ENCODE measurements around the gene TXNIP. TPM values are rescaled to one million over a fixed set of nuclear protein-coding genes. Genes with fewer than 3 reads are reported as not detected.

Gene TXNIP
- polyA plus RNA-seq, 1 donor (not counting 4 experiments of a cell fraction or from before 2014, with no cell fraction given): 159 TPM

DNA sequence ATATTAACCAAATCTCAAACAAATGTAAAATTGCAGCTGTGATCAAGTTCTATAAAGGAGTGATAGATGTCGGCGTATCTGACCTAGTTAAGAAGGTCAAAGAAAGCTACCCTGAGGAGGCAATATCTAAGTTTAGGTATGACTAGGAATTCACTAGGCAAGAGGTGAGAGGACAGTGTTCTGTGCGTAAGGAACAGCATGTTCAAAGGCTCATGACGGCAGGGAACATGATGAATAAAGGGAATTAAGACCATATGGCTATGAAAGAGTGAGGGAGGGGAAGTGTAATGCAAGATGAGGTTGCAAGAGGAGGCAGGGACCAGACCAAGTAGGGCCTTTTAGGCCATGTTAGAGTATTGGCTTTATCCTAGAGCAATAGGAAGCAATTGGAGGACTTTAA is 47.2 kb downstream of the TXNIP start:
- no peak for FAIRE-seq
- Histone ChIP-seq H3K9me3 (ENCODE audit: control insufficient read depth, low read depth, low read length) (no peaks in the 10 kb centered on the region), H3K79me2 (ENCODE audit: control insufficient read depth, insufficient read depth, low read length) (peaks cover 2% of the 10 kb centered on the region)

DNA sequence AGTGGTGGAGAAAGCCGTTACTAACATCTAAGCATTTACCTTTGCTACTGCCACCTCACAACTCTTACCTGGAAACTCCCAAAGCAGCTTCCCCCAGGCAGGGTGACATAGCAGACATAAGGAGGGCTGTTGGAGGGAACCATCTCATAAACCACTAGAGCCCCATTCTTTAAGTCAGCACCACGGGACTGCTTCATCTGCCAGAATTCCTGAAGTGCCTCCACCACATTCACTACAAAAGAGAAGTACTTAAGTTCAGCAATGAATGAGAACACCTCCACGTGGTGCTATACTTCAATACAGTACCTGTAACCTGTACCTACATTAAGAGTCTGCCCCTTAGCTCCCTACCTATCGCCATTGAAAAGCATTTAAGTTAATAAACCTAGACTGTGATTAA is 48.8 kb downstream of the TXNIP start:
- Histone ChIP-seq H3K9me3 (ENCODE audit: control insufficient read depth, low read depth, low read length) (no peaks in the 10 kb centered on the region), H3K27me3 (ENCODE audit: control insufficient read depth, extremely low read depth, insufficient read depth, low read length) (no peaks in the 10 kb centered on the region), H3K4me1 (ENCODE audit: control insufficient read depth, extremely low read depth, insufficient read depth, low read length) (no peaks in the 10 kb centered on the region), H2AFZ (ENCODE audit: control insufficient read depth, low read length) (no peak overlapping the region), H3K9ac (ENCODE audit: control insufficient read depth, extremely low read depth, insufficient read depth, low read length) (no peak overlapping the region), H3K36me3 (ENCODE audit: control insufficient read depth in 2 of 2, extremely low read depth in 1 of 2, insufficient read depth in 2 of 2, low read length in 2 of 2) (no peaks in the 10 kb centered on the region), H4K20me1 (ENCODE audit: control insufficient read depth, extremely low read depth, insufficient read depth, low read length) (no peaks in the 10 kb centered on the region), H3K79me2 (ENCODE audit: control insufficient read depth, insufficient read depth, low read length) (no peaks in the 10 kb centered on the region), H3K4me2 (ENCODE audit: control insufficient read depth, extremely low read depth, insufficient read depth, low read depth, low read length) (no peak overlapping the region), H3K4me3 (ENCODE audit: control insufficient read depth in 2 of 3, extremely low read depth in 1 of 3, insufficient read depth in 2 of 3, low read depth in 1 of 3, low read length in 3 of 3) (no peak overlapping the region), H3K27ac (ENCODE audit: control insufficient read depth, insufficient read depth, low read length) (no peak overlapping the region), H3K9me1 (ENCODE audit: control insufficient read depth, extremely low read depth, insufficient read depth, low read length) (no peaks in the 10 kb centered on the region)
- FAIRE-seq (no peak), DNase-seq (ENCODE audit: low read depth, low spot score) (no peak)
- dilution Hi-C loops (cut with MboI; ENCODE audit: extremely low pct_ligation_motif_present, low sequenced_read_pairs): no loop called here
- TF ChIP-seq EZH2 (IDR thresholded peaks at IDR 0.05; ENCODE audit: low read length): no peak
- TF ChIP-seq, protein P1, sequence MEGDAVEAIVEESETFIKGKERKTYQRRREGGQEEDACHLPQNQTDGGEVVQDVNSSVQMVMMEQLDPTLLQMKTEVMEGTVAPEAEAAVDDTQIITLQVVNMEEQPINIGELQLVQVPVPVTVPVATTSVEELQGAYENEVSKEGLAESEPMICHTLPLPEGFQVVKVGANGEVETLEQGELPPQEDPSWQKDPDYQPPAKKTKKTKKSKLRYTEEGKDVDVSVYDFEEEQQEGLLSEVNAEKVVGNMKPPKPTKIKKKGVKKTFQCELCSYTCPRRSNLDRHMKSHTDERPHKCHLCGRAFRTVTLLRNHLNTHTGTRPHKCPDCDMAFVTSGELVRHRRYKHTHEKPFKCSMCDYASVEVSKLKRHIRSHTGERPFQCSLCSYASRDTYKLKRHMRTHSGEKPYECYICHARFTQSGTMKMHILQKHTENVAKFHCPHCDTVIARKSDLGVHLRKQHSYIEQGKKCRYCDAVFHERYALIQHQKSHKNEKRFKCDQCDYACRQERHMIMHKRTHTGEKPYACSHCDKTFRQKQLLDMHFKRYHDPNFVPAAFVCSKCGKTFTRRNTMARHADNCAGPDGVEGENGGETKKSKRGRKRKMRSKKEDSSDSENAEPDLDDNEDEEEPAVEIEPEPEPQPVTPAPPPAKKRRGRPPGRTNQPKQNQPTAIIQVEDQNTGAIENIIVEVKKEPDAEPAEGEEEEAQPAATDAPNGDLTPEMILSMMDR (optimal IDR thresholded peaks at IDR 0.05 in 1 of 3, IDR thresholded peaks at IDR 0.05 in 1 of 3, conservative IDR thresholded peaks at IDR 0.05 in 1 of 3; ENCODE audit: extremely low read depth in 1 of 3, insufficient read depth in 2 of 3, low read length in 3 of 3): no peak

More for the DNA sequence above, 47.2 kb downstream of the TXNIP start:
- no peaks in the 10 kb centered on the region for H3K36me3 ChIP-seq (ENCODE audit: control insufficient read depth in 2 of 2, extremely low read depth in 1 of 2, insufficient read depth in 2 of 2, low read length in 2 of 2)
- TF ChIP-seq, protein P1 (optimal IDR thresholded peaks at IDR 0.05 in 1 of 3, IDR thresholded peaks at IDR 0.05 in 1 of 3, conservative IDR thresholded peaks at IDR 0.05 in 1 of 3; ENCODE audit: extremely low read depth in 1 of 3, insufficient read depth in 2 of 3, low read length in 3 of 3): no peak
- no peak for TF ChIP-seq EZH2 (IDR thresholded peaks at IDR 0.05; ENCODE audit: low read length)
- H3K27me3 ChIP-seq (ENCODE audit: control insufficient read depth, extremely low read depth, insufficient read depth, low read length): no peaks in the 10 kb centered on the region
- no peaks in the 10 kb centered on the region for H4K20me1 ChIP-seq (ENCODE audit: control insufficient read depth, extremely low read depth, insufficient read depth, low read length)
- no peak for DNase-seq (ENCODE audit: low read depth, low spot score)
- no peak overlapping the region for H3K4me2 ChIP-seq (ENCODE audit: control insufficient read depth, extremely low read depth, insufficient read depth, low read depth, low read length)
- dilution Hi-C loops (cut with MboI; ENCODE audit: extremely low pct_ligation_motif_present, low sequenced_read_pairs): no loop called here
- H3K4me3 ChIP-seq (ENCODE audit: control insufficient read depth in 2 of 3, extremely low read depth in 1 of 3, insufficient read depth in 2 of 3, low read depth in 1 of 3, low read length in 3 of 3): no peak overlapping the region
- H3K4me1 ChIP-seq (ENCODE audit: control insufficient read depth, extremely low read depth, insufficient read depth, low read length): no peaks in the 10 kb centered on the region
- H3K9me1 ChIP-seq (ENCODE audit: control insufficient read depth, extremely low read depth, insufficient read depth, low read length): no peaks in the 10 kb centered on the region
- no peak overlapping the region for H3K9ac ChIP-seq (ENCODE audit: control insufficient read depth, extremely low read depth, insufficient read depth, low read length)
- no peak overlapping the region for H2AFZ ChIP-seq (ENCODE audit: control insufficient read depth, low read length)
- H3K27ac ChIP-seq (ENCODE audit: control insufficient read depth, insufficient read depth, low read length): no peak overlapping the region

All from keratinocyte (primary cell).